ENCODE data around the gene EFL1. TPM values are rescaled to one million over a fixed set of nuclear protein-coding genes. Genes with fewer than 3 reads are reported as not detected.

EFL1 gene
- total RNA-seq, 1 donor from 2014 or later: 24.7 TPM

GRCh38 chr15:82113106-82113715, 149.3 kb downstream of the EFL1 start:
- DNase-seq (no peak), ATAC-seq (no peak)
- Histone ChIP-seq H3K27ac (no peak overlapping the region), H3K27me3 (ENCODE audit: low read depth) (no peaks in the 10 kb centered on the region), H3K4me1 (no peaks in the 10 kb centered on the region), H3K9me3 (no peaks in the 10 kb centered on the region), H3K36me3 (no peaks in the 10 kb centered on the region), H3K4me3 (no peak overlapping the region)
- intact Hi-C loops (cut with DNase I): no loop called here
- TF ChIP-seq CTCF (IDR thresholded peaks at IDR 0.05): no peak

GRCh38 chr15:82111918-82112317, 150.6 kb downstream of the EFL1 start:
- no peak for DNase-seq
- H3K27me3 ChIP-seq (ENCODE audit: low read depth): no peaks in the 10 kb centered on the region
- H3K4me1 ChIP-seq: no peaks in the 10 kb centered on the region
- ATAC-seq: no peak
- no peaks in the 10 kb centered on the region for H3K36me3 ChIP-seq
- H3K27ac ChIP-seq: no peak overlapping the region
- H3K9me3 ChIP-seq: no peaks in the 10 kb centered on the region
- no peak overlapping the region for H3K4me3 ChIP-seq
- no peak for TF ChIP-seq CTCF (IDR thresholded peaks at IDR 0.05)
- intact Hi-C loops (cut with DNase I): no loop called here

GRCh38 chr15:82110144-82110543, 152.4 kb downstream of the EFL1 start:
- Histone ChIP-seq H3K9me3 (no peaks in the 10 kb centered on the region), H3K27me3 (ENCODE audit: low read depth) (no peaks in the 10 kb centered on the region), H3K36me3 (no peaks in the 10 kb centered on the region), H3K4me3 (no peak overlapping the region), H3K27ac (no peak overlapping the region), H3K4me1 (no peaks in the 10 kb centered on the region)
- DNase-seq (no peak), ATAC-seq (no peak)
- intact Hi-C loops (cut with DNase I): no loop called here
- no peak for TF ChIP-seq CTCF (IDR thresholded peaks at IDR 0.05)

GRCh38 chr15:82108489-82109078, 153.9 kb downstream of the EFL1 start:
- H3K9me3 ChIP-seq: no peaks in the 10 kb centered on the region
- no peaks in the 10 kb centered on the region for H3K27me3 ChIP-seq (ENCODE audit: low read depth)
- ATAC-seq: peak; percentile 88 to 92
- peak; percentile 67 for DNase-seq
- no peak overlapping the region for H3K27ac ChIP-seq
- peak; percentile 79 for TF ChIP-seq CTCF (IDR thresholded peaks at IDR 0.05)
- H3K4me1 ChIP-seq: no peaks in the 10 kb centered on the region
- H3K4me3 ChIP-seq: no peak overlapping the region
- H3K36me3 ChIP-seq: no peaks in the 10 kb centered on the region
- intact Hi-C loops (cut with DNase I): no loop called here

- Histone ChIP-seq H3K27me3 (ENCODE audit: low read depth) (no peaks in the 10 kb centered on the region), H3K4me3 (no peak overlapping the region), H3K9me3 (no peaks in the 10 kb centered on the region), H3K4me1 (no peaks in the 10 kb centered on the region), H3K27ac (no peak overlapping the region), H3K36me3 (no peaks in the 10 kb centered on the region)
- TF ChIP-seq CTCF (IDR thresholded peaks at IDR 0.05): no peak
- DNase-seq (no peak), ATAC-seq (no peak)
- intact Hi-C loops (cut with DNase I): no loop called here
Observed at GRCh38 chr15:82106679-82107078, 155.9 kb downstream of the EFL1 start.

All from lower lobe of right lung (tissue), 2 donors.